Neural cell (in vitro differentiated cells): ENCODE results near the gene USP48. TPM values are rescaled to one million over a fixed set of nuclear protein-coding genes. Genes with fewer than 3 reads are reported as not detected.

Source experiments
- H2AFZ ChIP-seq: fragments of 200-600, 300-800 bp; sonication (generic), shearing (Covaris generic); 2 replicates; pipeline ENCODE4 v1.6.0; 2014; ENCODE audit warnings: low read depth, mild to moderate bottlenecking, antibody characterized with exemption, low read length, moderate library complexity
- H3F3A ChIP-seq: fragments of 200-600 bp; shearing (Covaris generic); 2 replicates; pipeline ENCODE4 v1.6.1; 2016; ENCODE audit warnings: mild to moderate bottlenecking, moderate library complexity, mixed read lengths, antibody characterized with exemption, low read length; ENCODE audit not compliant: insufficient read depth, poor library complexity, severe bottlenecking
- H3K27ac ChIP-seq: fragments of 200-600, 300-800 bp; sonication (generic), shearing (Covaris generic); 2 replicates; pipeline ENCODE4 v1.5.1; 2014; ENCODE audit warnings: mild to moderate bottlenecking, low read length, moderate library complexity
- H3K27me3 ChIP-seq: fragments of 300-800, 200-600 bp; sonication (generic), shearing (Covaris generic); 2 replicates; pipeline ENCODE4 v1.6.0; 2014; ENCODE audit warnings: mild to moderate bottlenecking, low read depth, low read length, moderate library complexity; ENCODE audit not compliant: insufficient read depth
- H3K36me3 ChIP-seq: fragments of 300-800, 200-600 bp; sonication (generic), shearing (Covaris generic); 2 replicates; pipeline ENCODE4 v1.5.1; 2014; ENCODE audit warnings: mild to moderate bottlenecking, antibody characterized with exemption, low read length, moderate library complexity; ENCODE audit not compliant: insufficient read depth
- H3K4me2 ChIP-seq: fragments of 300-800, 200-600 bp; sonication (generic), shearing (Covaris generic); 2 replicates; pipeline ENCODE4 v1.6.0; 2014; ENCODE audit warnings: mild to moderate bottlenecking, low read length
- H3K4me3 ChIP-seq: fragments of 300-800, 200-600 bp; sonication (generic), shearing (Covaris generic); 2 replicates; pipeline ENCODE4 v1.5.1; 2014; ENCODE audit warnings: mild to moderate bottlenecking, low read length, moderate library complexity
- H3K79me2 ChIP-seq: fragments of 200-600 bp; shearing (Covaris generic); replicated peaks from 2 replicates; pipeline ENCODE4 v1.6.0; 2014; ENCODE audit warnings: mild to moderate bottlenecking, low read length, moderate library complexity; ENCODE audit not compliant: insufficient read depth
- H3K9ac ChIP-seq: fragments of 300-800, 200-600 bp; sonication (generic), shearing (Covaris generic); 2 replicates; pipeline ENCODE4 v1.6.1; 2016; ENCODE audit warnings: mild to moderate bottlenecking, low read length, mixed read lengths
- H3K9me2 ChIP-seq: fragments of 200-600 bp; shearing (Covaris generic); 2 replicates; pipeline ENCODE4 v1.6.1; 2016; ENCODE audit warnings: mild to moderate bottlenecking, low read length, mixed read lengths; ENCODE audit not compliant: insufficient read depth
- H3K9me3 ChIP-seq: fragments of 200-600, 300-800 bp; sonication (generic), shearing (Covaris generic); 2 replicates; pipeline ENCODE4 v1.6.1; 2016; ENCODE audit warnings: mild to moderate bottlenecking, mixed run types, low read length, moderate library complexity, mixed read lengths
- H4K20me1 ChIP-seq: fragments of 200-600 bp; shearing (Covaris generic); 2 replicates; pipeline ENCODE4 v1.6.1; 2016; ENCODE audit warnings: mild to moderate bottlenecking, mixed run types; ENCODE audit not compliant: insufficient read depth
- CTCF ChIP-seq: fragments of 450-650 bp; IDR thresholded peaks from 2 replicates; pipeline ENCODE4 v1.5.1; 2014; ENCODE audit warnings: antibody characterized with exemption, mild to moderate bottlenecking, moderate library complexity; ENCODE audit not compliant: poor library complexity, severe bottlenecking
- EP300 ChIP-seq: fragments of 450-650 bp; conservative IDR thresholded peaks from 2 replicates; pipeline ENCODE4 v1.6.1; 2014; ENCODE audit warnings: antibody characterized with exemption, mild to moderate bottlenecking, moderate library complexity; ENCODE audit not compliant: poor library complexity, severe bottlenecking
- EZH2 ChIP-seq: fragments of 200-600, 300-800 bp; shearing (Covaris generic), sonication (generic); IDR thresholded peaks from 2 replicates; pipeline ENCODE4 v1.6.1; 2014; ENCODE audit warnings: antibody characterized with exemption, low read length, borderline replicate concordance, mild to moderate bottlenecking; ENCODE audit not compliant: insufficient read depth, poor library complexity, severe bottlenecking
- MXI1 ChIP-seq: fragments of 450-650 bp; conservative IDR thresholded peaks from 2 replicates; pipeline ENCODE4 v1.6.1; 2014; ENCODE audit warnings: antibody characterized with exemption, mild to moderate bottlenecking; ENCODE audit not compliant: poor library complexity, severe bottlenecking
- POLR2AphosphoS5 ChIP-seq: IDR thresholded peaks from 2 replicates; pipeline ENCODE4 v1.6.1; 2012
- RAD21 ChIP-seq: fragments of 450-650 bp; conservative IDR thresholded peaks from 2 replicates; pipeline ENCODE4 v1.6.1; 2014; ENCODE audit warnings: antibody characterized with exemption, mild to moderate bottlenecking, moderate library complexity
- SMC3 ChIP-seq: fragments of 450-650 bp; conservative IDR thresholded peaks from 2 replicates; pipeline ENCODE4 v1.6.1; 2014; ENCODE audit warnings: antibody characterized with exemption, mild to moderate bottlenecking, moderate library complexity; ENCODE audit not compliant: poor library complexity
- TAF1 ChIP-seq: IDR thresholded peaks from 2 replicates; pipeline ENCODE4 v1.6.1; 2012; ENCODE audit warnings: low read depth
- polyA plus RNA-seq: library from polyadenylated mRNA; depleted of rRNA; stranded (reverse); fragments of >200 nt; gene quantifications from 2 replicates; pipeline ENCODE4 v1.2.3, GENCODE V29; 2014
- TF ChIP-seq, protein P1 (sequence below): IDR thresholded peaks from 2 replicates; pipeline ENCODE4 v1.6.1; 2012; ENCODE audit warnings: borderline replicate concordance

USP48 gene
- polyA plus RNA-seq, 1 donor from 2014 or later, result 67.2 TPM

DNA sequence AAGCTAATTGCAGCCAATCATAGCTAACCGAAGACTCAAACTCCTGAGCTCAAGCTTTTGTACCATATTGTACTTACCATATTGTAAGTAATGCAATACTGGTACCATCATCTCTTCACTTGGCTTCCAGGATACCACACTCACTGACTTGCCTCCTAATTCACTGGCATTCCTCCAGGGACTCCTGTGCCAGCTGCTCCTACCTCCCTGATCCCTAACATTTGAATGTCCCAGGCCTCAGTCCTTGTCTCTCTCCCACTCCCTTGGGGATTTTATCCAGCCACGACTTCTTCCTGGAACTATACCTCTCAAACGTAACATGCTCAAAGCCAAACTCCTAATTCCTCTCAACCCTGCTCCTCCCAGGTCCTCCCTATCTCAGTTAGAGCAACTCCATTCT is 33.8 kb downstream of the USP48 start:
- Histone ChIP-seq H3K9me2 (no peaks in the 10 kb centered on the region), H4K20me1 (no peaks in the 10 kb centered on the region), H3K27ac (no peak overlapping the region), H3F3A (no peaks in the 10 kb centered on the region), H3K79me2 (no peaks in the 10 kb centered on the region), H3K36me3 (no peaks in the 10 kb centered on the region), H3K27me3 (no peaks in the 10 kb centered on the region), H3K9me3 (no peaks in the 10 kb centered on the region), H3K9ac (no peak overlapping the region), H2AFZ (no peak overlapping the region), H3K4me3 (no peak overlapping the region), H3K4me2 (no peak overlapping the region)
- TF ChIP-seq TAF1 (no peak), MXI1 (no peak), EZH2 (no peak), RAD21 (no peak), EP300 (no peak), SMC3 (no peak), POLR2AphosphoS5 (no peak)

GRCh38 chr1:21743476-21743875 is 39.5 kb downstream of the USP48 start:
- no peaks in the 10 kb centered on the region for H4K20me1 ChIP-seq
- no peak overlapping the region for H3K4me3 ChIP-seq
- H3K27ac ChIP-seq, result no peak overlapping the region
- no peak overlapping the region for H2AFZ ChIP-seq
- H3K36me3 ChIP-seq, result no peaks in the 10 kb centered on the region
- TF ChIP-seq CTCF (no peak), POLR2AphosphoS5 (no peak), EZH2 (no peak), MXI1 (no peak), SMC3 (no peak), TAF1 (no peak), RAD21 (no peak), EP300 (no peak)
- TF ChIP-seq, protein P1, sequence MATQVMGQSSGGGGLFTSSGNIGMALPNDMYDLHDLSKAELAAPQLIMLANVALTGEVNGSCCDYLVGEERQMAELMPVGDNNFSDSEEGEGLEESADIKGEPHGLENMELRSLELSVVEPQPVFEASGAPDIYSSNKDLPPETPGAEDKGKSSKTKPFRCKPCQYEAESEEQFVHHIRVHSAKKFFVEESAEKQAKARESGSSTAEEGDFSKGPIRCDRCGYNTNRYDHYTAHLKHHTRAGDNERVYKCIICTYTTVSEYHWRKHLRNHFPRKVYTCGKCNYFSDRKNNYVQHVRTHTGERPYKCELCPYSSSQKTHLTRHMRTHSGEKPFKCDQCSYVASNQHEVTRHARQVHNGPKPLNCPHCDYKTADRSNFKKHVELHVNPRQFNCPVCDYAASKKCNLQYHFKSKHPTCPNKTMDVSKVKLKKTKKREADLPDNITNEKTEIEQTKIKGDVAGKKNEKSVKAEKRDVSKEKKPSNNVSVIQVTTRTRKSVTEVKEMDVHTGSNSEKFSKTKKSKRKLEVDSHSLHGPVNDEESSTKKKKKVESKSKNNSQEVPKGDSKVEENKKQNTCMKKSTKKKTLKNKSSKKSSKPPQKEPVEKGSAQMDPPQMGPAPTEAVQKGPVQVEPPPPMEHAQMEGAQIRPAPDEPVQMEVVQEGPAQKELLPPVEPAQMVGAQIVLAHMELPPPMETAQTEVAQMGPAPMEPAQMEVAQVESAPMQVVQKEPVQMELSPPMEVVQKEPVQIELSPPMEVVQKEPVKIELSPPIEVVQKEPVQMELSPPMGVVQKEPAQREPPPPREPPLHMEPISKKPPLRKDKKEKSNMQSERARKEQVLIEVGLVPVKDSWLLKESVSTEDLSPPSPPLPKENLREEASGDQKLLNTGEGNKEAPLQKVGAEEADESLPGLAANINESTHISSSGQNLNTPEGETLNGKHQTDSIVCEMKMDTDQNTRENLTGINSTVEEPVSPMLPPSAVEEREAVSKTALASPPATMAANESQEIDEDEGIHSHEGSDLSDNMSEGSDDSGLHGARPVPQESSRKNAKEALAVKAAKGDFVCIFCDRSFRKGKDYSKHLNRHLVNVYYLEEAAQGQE, result no peak
- H3K9me3 ChIP-seq, result no peaks in the 10 kb centered on the region
- H3K9me2 ChIP-seq, result no peaks in the 10 kb centered on the region
- no peaks in the 10 kb centered on the region for H3K79me2 ChIP-seq
- H3K27me3 ChIP-seq, result no peaks in the 10 kb centered on the region
- H3F3A ChIP-seq, result no peaks in the 10 kb centered on the region
- H3K9ac ChIP-seq, result no peak overlapping the region
- no peak overlapping the region for H3K4me2 ChIP-seq
